PC-9 (cell line): ENCODE data around the gene PEX7. TPM values are rescaled to one million over a fixed set of nuclear protein-coding genes. Genes with fewer than 3 reads are reported as not detected.

ENCODE experiments used
- BruUV-seq: library from RNA; stranded (reverse); fragments of 400-500 nt; replicated peaks from 2 replicates; lab custom pipeline; 2021; lab: Mats Ljungman, UMichigan
- CTCF ChIA-PET: fragments of 300-600 bp; sonication (Branson Sonifier 250); formaldehyde crosslinking; loops from one replicate; lab custom pipeline; 2022; ENCODE audit warnings: antibody characterized with exemption; lab: Charles Lee
- POLR2A ChIA-PET: fragments of 300-600 bp; sonication (Branson Sonifier 250); formaldehyde crosslinking; loops from one replicate; lab custom pipeline; 2022; ENCODE audit warnings: antibody characterized with exemption; ENCODE audit not compliant: unreplicated experiment; lab: Charles Lee
- DNase-seq, 2 experiments: peaks; one replicate each; pipeline versions ENCODE4 v3.0.0 to v3.0.0-alpha.2; 2015 to 2022; ENCODE audit warnings: mixed read lengths in 1 of 2
- H2AFZ ChIP-seq: fragments of 200-600 bp; sonication (generic); 2 replicates; pipeline ENCODE4 v1.8.1; 2017; ENCODE audit warnings: antibody characterized with exemption
- H3F3A ChIP-seq: fragments of 200-600 bp; sonication (generic); 2 replicates; pipeline ENCODE4 v1.8.1; 2017; ENCODE audit warnings: antibody characterized with exemption, mild to moderate bottlenecking, low read depth; ENCODE audit not compliant: insufficient read depth
- H3K27ac ChIP-seq: fragments of 200-600 bp; sonication (generic); 2 replicates; pipeline ENCODE4 v1.6.1; 2016; ENCODE audit warnings: mixed run types
- H3K27me3 ChIP-seq: fragments of 200-600 bp; sonication (generic); 2 replicates; pipeline ENCODE4 v1.6.1; 2016; ENCODE audit warnings: low read depth, mixed run types; ENCODE audit not compliant: insufficient read depth
- H3K36me3 ChIP-seq: fragments of 200-600 bp; sonication (generic); 2 replicates; pipeline ENCODE4 v1.6.1; 2016; ENCODE audit warnings: low read depth, mixed run types
- H3K4me1 ChIP-seq: fragments of 200-600 bp; sonication (generic); replicated peaks from 2 replicates; pipeline ENCODE4 v1.6.1; 2016; ENCODE audit warnings: mixed run types; ENCODE audit not compliant: insufficient read depth
- H3K4me2 ChIP-seq: fragments of 200-600 bp; sonication (generic); 2 replicates; pipeline ENCODE4 v1.6.1; 2017; ENCODE audit warnings: mixed run types
- H3K4me3 ChIP-seq: fragments of 200-600 bp; sonication (generic); 2 replicates; pipeline ENCODE4 v1.6.1; 2016; ENCODE audit warnings: mixed run types
- H3K79me2 ChIP-seq: fragments of 200-600 bp; sonication (generic); 2 replicates; pipeline ENCODE4 v1.6.1; 2017; ENCODE audit warnings: low read depth, mixed run types
- H3K9me2 ChIP-seq: fragments of 200-600 bp; sonication (generic); 2 replicates; pipeline ENCODE4 v1.8.1; 2017; ENCODE audit warnings: mild to moderate bottlenecking; ENCODE audit not compliant: insufficient read depth
- H3K9me3 ChIP-seq: fragments of 200-600 bp; sonication (generic); 2 replicates; pipeline ENCODE4 v1.8.1; 2016; ENCODE audit warnings: low read depth; ENCODE audit not compliant: insufficient read depth
- H4K20me1 ChIP-seq: fragments of 200-600 bp; sonication (generic); 2 replicates; pipeline ENCODE4 v1.8.1; 2017; ENCODE audit not compliant: insufficient read depth
- EZH2 ChIP-seq: fragments of 200-600 bp; sonication (generic); IDR thresholded peaks from 2 replicates; pipeline ENCODE4 v1.8.0; 2017; ENCODE audit warnings: antibody characterized with exemption, low read depth
- intact Hi-C: fragments of 100-400 bp; cut with micrococcal nuclease; formaldehyde crosslinking; loops from one replicate; pipeline ENCODE4 v1.10.0; 2022; ENCODE audit not compliant: unreplicated experiment
- total RNA-seq: library from RNA; stranded (reverse); gene quantifications from 2 replicates; pipeline ENCODE4 v1.2.3, GENCODE V29; 2021
- TF ChIP-seq, protein P1 (sequence below): fragments of 200-600 bp; sonication (generic); conservative IDR thresholded peaks from 2 replicates; pipeline ENCODE4 v1.6.1; 2017; ENCODE audit warnings: mixed run types, antibody characterized with exemption, mild to moderate bottlenecking, moderate library complexity

Gene PEX7
- total RNA-seq, 1 experiment from 2014 or later: 5.6 TPM

DNA sequence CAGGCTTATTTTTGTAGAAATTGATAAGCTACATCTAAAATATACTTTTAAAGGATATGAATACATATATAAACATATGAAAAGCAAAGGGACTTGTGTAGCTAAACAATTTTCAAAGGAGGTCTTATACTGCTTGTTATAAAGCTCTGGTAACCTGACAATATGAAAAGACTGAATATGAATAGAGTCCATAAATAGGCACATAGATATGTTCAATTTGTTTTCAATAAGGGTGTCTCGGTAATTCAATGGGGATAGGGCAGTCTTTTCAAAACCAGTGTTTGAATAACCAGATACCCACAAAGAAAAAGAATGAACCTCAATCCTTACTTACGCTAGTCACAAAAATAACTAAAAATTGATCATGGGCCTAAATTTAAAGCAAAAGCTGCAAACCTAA, 20.8 kb upstream of the PEX7 start:
- H3K9me3 ChIP-seq: peaks cover 5% of the 10 kb centered on the region; the same call in 1 of the 2 replicates
- POLR2A ChIA-PET: interaction anchor here (0.6 kb wide), 1 partner anchor 156 kb away, joined by 3 read pairs; no protein-coding TSS in a partner anchor
- no peaks in the 10 kb centered on the region for H4K20me1 ChIP-seq
- H3K79me2 ChIP-seq: no peaks in the 10 kb centered on the region
- CTCF ChIA-PET: no interaction called here
- no peak overlapping the region for H2AFZ ChIP-seq
- no peak for DNase-seq
- no TSS peak for BruUV-seq
- intact Hi-C loops: no loop called here
- H3K4me1 ChIP-seq: no peaks in the 10 kb centered on the region
- no peaks in the 10 kb centered on the region for H3K36me3 ChIP-seq
- no peak overlapping the region for H3K27ac ChIP-seq
- no peak overlapping the region for H3K4me3 ChIP-seq
- H3K27me3 ChIP-seq: no peaks in the 10 kb centered on the region
- TF ChIP-seq EZH2: no peak
- TF ChIP-seq, protein P1, sequence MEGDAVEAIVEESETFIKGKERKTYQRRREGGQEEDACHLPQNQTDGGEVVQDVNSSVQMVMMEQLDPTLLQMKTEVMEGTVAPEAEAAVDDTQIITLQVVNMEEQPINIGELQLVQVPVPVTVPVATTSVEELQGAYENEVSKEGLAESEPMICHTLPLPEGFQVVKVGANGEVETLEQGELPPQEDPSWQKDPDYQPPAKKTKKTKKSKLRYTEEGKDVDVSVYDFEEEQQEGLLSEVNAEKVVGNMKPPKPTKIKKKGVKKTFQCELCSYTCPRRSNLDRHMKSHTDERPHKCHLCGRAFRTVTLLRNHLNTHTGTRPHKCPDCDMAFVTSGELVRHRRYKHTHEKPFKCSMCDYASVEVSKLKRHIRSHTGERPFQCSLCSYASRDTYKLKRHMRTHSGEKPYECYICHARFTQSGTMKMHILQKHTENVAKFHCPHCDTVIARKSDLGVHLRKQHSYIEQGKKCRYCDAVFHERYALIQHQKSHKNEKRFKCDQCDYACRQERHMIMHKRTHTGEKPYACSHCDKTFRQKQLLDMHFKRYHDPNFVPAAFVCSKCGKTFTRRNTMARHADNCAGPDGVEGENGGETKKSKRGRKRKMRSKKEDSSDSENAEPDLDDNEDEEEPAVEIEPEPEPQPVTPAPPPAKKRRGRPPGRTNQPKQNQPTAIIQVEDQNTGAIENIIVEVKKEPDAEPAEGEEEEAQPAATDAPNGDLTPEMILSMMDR: no peak
- H3K9me2 ChIP-seq: no peaks in the 10 kb centered on the region
- no peak overlapping the region for H3K4me2 ChIP-seq
- H3F3A ChIP-seq: no peaks in the 10 kb centered on the region

DNA sequence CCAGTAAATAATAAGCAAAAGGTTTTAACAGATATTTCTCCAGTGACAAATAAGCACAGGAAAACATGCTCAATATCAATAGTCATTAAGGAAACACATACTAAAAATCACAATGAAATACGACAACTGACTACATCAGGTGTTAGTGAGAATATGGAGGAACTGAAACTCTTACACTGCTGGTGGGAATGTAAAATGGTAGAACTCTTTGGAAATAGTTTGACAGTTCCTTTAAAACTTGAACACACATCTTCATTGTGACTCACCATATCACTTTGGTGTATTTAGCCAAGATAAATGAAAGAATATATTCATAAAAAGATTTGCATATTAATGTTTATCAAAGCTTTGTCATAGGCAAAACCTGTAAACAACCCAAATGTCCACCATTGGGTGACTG, 18.8 kb upstream of the PEX7 start:
- H3K36me3 ChIP-seq: no peaks in the 10 kb centered on the region
- CTCF ChIA-PET: no interaction called here
- intact Hi-C loops: no loop called here
- POLR2A ChIA-PET: no interaction called here
- TF ChIP-seq, protein P1: no peak
- TF ChIP-seq EZH2: no peak
- no peak overlapping the region for H3K4me3 ChIP-seq
- H3K9me3 ChIP-seq: peaks cover 5% of the 10 kb centered on the region; the same call in 1 of the 2 replicates
- no peaks in the 10 kb centered on the region for H3F3A ChIP-seq
- H3K27ac ChIP-seq: no peak overlapping the region
- H3K79me2 ChIP-seq: no peaks in the 10 kb centered on the region
- no peak overlapping the region for H3K4me2 ChIP-seq
- BruUV-seq: no TSS peak
- H3K27me3 ChIP-seq: no peaks in the 10 kb centered on the region
- no peaks in the 10 kb centered on the region for H3K9me2 ChIP-seq
- no peak overlapping the region for H2AFZ ChIP-seq
- no peak for DNase-seq
- no peaks in the 10 kb centered on the region for H3K4me1 ChIP-seq
- H4K20me1 ChIP-seq: no peaks in the 10 kb centered on the region

DNA sequence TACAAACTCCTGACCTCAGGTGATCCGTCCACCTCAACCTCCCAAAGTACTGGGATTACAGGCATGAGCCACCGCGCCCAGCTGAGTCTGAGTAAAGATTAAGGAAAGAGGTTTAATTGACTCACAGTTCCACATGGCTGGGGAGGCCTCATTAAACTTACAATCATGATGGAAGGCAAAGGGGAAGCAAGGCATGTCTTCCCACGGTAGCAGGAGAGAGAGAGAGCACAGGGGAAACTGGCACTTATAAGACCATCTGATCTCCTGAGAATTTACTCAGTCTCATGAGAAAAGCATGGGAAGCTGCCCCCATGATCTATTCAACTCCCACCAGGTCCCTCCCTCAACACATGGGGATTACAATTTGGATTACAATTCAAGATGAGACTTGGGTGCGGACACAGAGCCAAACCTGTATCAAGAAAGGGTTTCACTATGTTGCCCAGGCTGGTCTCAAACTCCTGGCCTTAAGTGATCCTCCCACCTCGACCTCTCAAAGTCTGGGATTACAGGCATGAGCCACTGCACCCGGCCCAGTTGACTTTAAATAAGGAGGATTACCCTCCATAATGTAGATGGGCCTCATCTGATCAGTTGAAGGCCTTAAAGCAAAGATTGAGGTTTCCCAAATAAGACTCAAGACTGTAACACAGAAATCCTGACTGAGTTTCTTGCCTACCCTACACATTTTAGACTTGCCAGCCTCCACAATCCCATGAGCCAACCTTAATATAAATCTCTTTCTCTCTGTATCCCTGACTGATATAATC, 13.1 kb upstream of the PEX7 start:
- no peaks in the 10 kb centered on the region for H3K4me1 ChIP-seq
- ChIA-PET POLR2A (no interaction called here), CTCF (no interaction called here)
- no peak for DNase-seq
- intact Hi-C loops: no loop called here
- no peaks in the 10 kb centered on the region for H3K79me2 ChIP-seq
- H3F3A ChIP-seq: no peaks in the 10 kb centered on the region
- H3K4me2 ChIP-seq: no peak overlapping the region
- no peaks in the 10 kb centered on the region for H4K20me1 ChIP-seq
- no peak overlapping the region for H2AFZ ChIP-seq
- H3K36me3 ChIP-seq: no peaks in the 10 kb centered on the region
- H3K9me3 ChIP-seq: no peaks in the 10 kb centered on the region
- no peaks in the 10 kb centered on the region for H3K9me2 ChIP-seq
- TF ChIP-seq, protein P1: no peak
- TF ChIP-seq EZH2: no peak
- H3K27ac ChIP-seq: no peak overlapping the region
- no TSS peak for BruUV-seq
- H3K4me3 ChIP-seq: no peak overlapping the region
- H3K27me3 ChIP-seq: no peaks in the 10 kb centered on the region
